Astrocyte (in vitro differentiated cells and primary cell): Measurements from ENCODE around the gene ITM2C. TPM values are rescaled to one million over a fixed set of nuclear protein-coding genes. Genes with fewer than 3 reads are reported as not detected.

Experiments
- DNase-seq: peaks from one replicate; pipeline ENCODE4 v3.0.0-alpha.2; 2010; ENCODE audit warnings: low read depth
- FAIRE-seq: peaks from 2 replicates; lab custom pipeline; 2011; peaks lifted over from hg19 to GRCh38; lab: Jason Lieb, UNC
- H2AFZ ChIP-seq: 2 replicates; pipeline ENCODE4 v1.6.0; 2012; ENCODE audit warnings: low read depth, low read length, inconsistent platforms
- H3K27ac ChIP-seq: 2 replicates; pipeline ENCODE4 v1.5.1; 2011; ENCODE audit warnings: low read depth, low read length, inconsistent platforms
- H3K27me3 ChIP-seq: 2 replicates; pipeline ENCODE4 v1.6.0; 2011; ENCODE audit warnings: low read length, inconsistent platforms; ENCODE audit not compliant: insufficient read depth
- H3K36me3 ChIP-seq: 2 replicates; pipeline ENCODE4 v1.5.1; 2011; ENCODE audit warnings: low read length, inconsistent platforms; ENCODE audit not compliant: insufficient read depth
- H3K4me1 ChIP-seq: 2 replicates; pipeline ENCODE4 v1.5.1; 2011; ENCODE audit warnings: low read length, inconsistent platforms; ENCODE audit not compliant: insufficient read depth
- H3K4me2 ChIP-seq: 2 replicates; pipeline ENCODE4 v1.6.0; 2012; ENCODE audit warnings: low read length, inconsistent platforms
- H3K4me3 ChIP-seq: 2 replicates; pipeline ENCODE4 v1.5.1; 2011; ENCODE audit warnings: low read depth, mild to moderate bottlenecking, low read length, inconsistent platforms; ENCODE audit not compliant: insufficient read depth
- H3K79me2 ChIP-seq: 2 replicates; pipeline ENCODE4 v1.6.0; 2012; ENCODE audit warnings: mild to moderate bottlenecking, low read length, inconsistent platforms; ENCODE audit not compliant: insufficient read depth
- H3K9ac ChIP-seq: 2 replicates; pipeline ENCODE4 v1.6.0; 2012; ENCODE audit warnings: mild to moderate bottlenecking, low read length, inconsistent platforms
- H3K9me3 ChIP-seq: 2 replicates; pipeline ENCODE4 v1.5.1; 2012; ENCODE audit warnings: low read depth, mild to moderate bottlenecking, low read length, inconsistent platforms; ENCODE audit not compliant: insufficient read depth
- H4K20me1 ChIP-seq: 2 replicates; pipeline ENCODE4 v1.6.0; 2012; ENCODE audit warnings: low read length, inconsistent platforms; ENCODE audit not compliant: insufficient read depth
- H3K27ac Mint-ChIP-seq: one replicate; pipeline ENCODE4 v1.8.0; 2021; ENCODE audit warnings: mild to moderate bottlenecking, mixed read lengths; ENCODE audit not compliant: unreplicated experiment
- H3K27me3 Mint-ChIP-seq: one replicate; pipeline ENCODE4 v1.8.0; 2021; ENCODE audit warnings: low read depth, mixed read lengths; ENCODE audit not compliant: unreplicated experiment
- H3K36me3 Mint-ChIP-seq: one replicate; pipeline ENCODE4 v1.8.0; 2021; ENCODE audit warnings: low read depth, mixed read lengths; ENCODE audit not compliant: unreplicated experiment
- H3K4me1 Mint-ChIP-seq: one replicate; pipeline ENCODE4 v1.8.0; 2021; ENCODE audit warnings: low read depth, mixed read lengths; ENCODE audit not compliant: unreplicated experiment
- H3K4me3 Mint-ChIP-seq: one replicate; pipeline ENCODE4 v1.8.0; 2021; ENCODE audit warnings: mild to moderate bottlenecking, moderate library complexity, mixed read lengths; ENCODE audit not compliant: unreplicated experiment
- H3K9me3 Mint-ChIP-seq: one replicate; pipeline ENCODE4 v1.8.0; 2021; ENCODE audit warnings: mild to moderate bottlenecking, mixed read lengths; ENCODE audit not compliant: unreplicated experiment
- CTCF ChIP-seq: IDR thresholded peaks from 2 replicates; pipeline ENCODE4 v1.5.1; 2011; ENCODE audit warnings: low read depth, mild to moderate bottlenecking, inconsistent platforms, low read length, moderate library complexity; ENCODE audit not compliant: insufficient read depth
- EZH2 ChIP-seq: IDR thresholded peaks from 2 replicates; pipeline ENCODE4 v1.6.1; 2012; ENCODE audit warnings: mild to moderate bottlenecking, low read length, inconsistent platforms; ENCODE audit not compliant: insufficient read depth
- total RNA-seq: library from RNA; stranded (reverse); gene quantifications from 2 replicates; pipeline ENCODE4 v1.2.1, GENCODE V29; 2021

Gene ITM2C
- total RNA-seq, 1 donor from 2014 or later, result 458 TPM

GRCh38 chr2:230868161-230868946 lies 3.6 kb downstream of the ITM2C start:
- H3K9me3 Mint-ChIP-seq, result no peaks in the 10 kb centered on the region
- no peak for DNase-seq

GRCh38 chr2:230868947-230869913 lies 4.5 kb downstream of the ITM2C start:
- H3K4me1 Mint-ChIP-seq, result peaks cover 51% of the 10 kb centered on the region
- no peaks in the 10 kb centered on the region for H3K27me3 Mint-ChIP-seq
- DNase-seq, result no peak
- H3K27ac Mint-ChIP-seq, result peak overlapping the region; percentile 83
- TF ChIP-seq CTCF (no peak), EZH2 (no peak)
- peaks cover 7% of the 10 kb centered on the region for H3K36me3 Mint-ChIP-seq
- Histone ChIP-seq H2AFZ (no peak overlapping the region), H3K9ac (peak overlapping the region; percentile 10), H3K27ac (no peak overlapping the region), H3K4me2 (peak overlapping the region; percentile 16), H3K36me3 (no peaks in the 10 kb centered on the region), H3K9me3 (no peaks in the 10 kb centered on the region), H4K20me1 (peaks cover 68% of the 10 kb centered on the region), H3K79me2 (peaks cover 23% of the 10 kb centered on the region), H3K4me1 (peaks cover 33% of the 10 kb centered on the region), H3K27me3 (no peaks in the 10 kb centered on the region), H3K4me3 (no peak overlapping the region)
- no peak for FAIRE-seq
- H3K4me3 Mint-ChIP-seq, result peak overlapping the region; percentile 79
- no peaks in the 10 kb centered on the region for H3K9me3 Mint-ChIP-seq

More at GRCh38 chr2:230868161-230868946, 3.6 kb downstream of the ITM2C start:
- H3K27ac Mint-ChIP-seq, result peak overlapping the region; percentile 72
- H3K27me3 Mint-ChIP-seq, result peaks cover 3% of the 10 kb centered on the region
- FAIRE-seq, result no peak
- no peak for TF ChIP-seq EZH2
- TF ChIP-seq CTCF, result no peak
- Histone ChIP-seq H3K4me1 (peaks cover 33% of the 10 kb centered on the region), H3K9me3 (no peaks in the 10 kb centered on the region), H2AFZ (no peak overlapping the region), H3K27me3 (no peaks in the 10 kb centered on the region), H3K4me2 (peak overlapping the region; percentile 16), H3K27ac (no peak overlapping the region), H3K36me3 (no peaks in the 10 kb centered on the region), H3K79me2 (peaks cover 23% of the 10 kb centered on the region), H3K4me3 (no peak overlapping the region), H3K9ac (peak overlapping the region; percentile 10), H4K20me1 (peaks cover 68% of the 10 kb centered on the region)
- peaks cover 6% of the 10 kb centered on the region for H3K36me3 Mint-ChIP-seq
- H3K4me1 Mint-ChIP-seq, result peaks cover 51% of the 10 kb centered on the region
- H3K4me3 Mint-ChIP-seq, result peak overlapping the region; percentile 79
